DND-41 (cell line): ENCODE results near the gene MEIOB.

Experiments used
- EZH2 ChIP-seq: IDR thresholded peaks from 3 replicates; pipeline ENCODE4 v1.6.1; 2012; ENCODE audit warnings: borderline replicate concordance, low read depth, mild to moderate bottlenecking, moderate library complexity, low read length, inconsistent platforms; ENCODE audit not compliant: severe bottlenecking
- TF ChIP-seq, protein P1 (sequence below): IDR thresholded peaks from 2 replicates; pipeline ENCODE4 v1.5.1; 2012; ENCODE audit warnings: borderline replicate concordance, low read length, moderate library complexity, mild to moderate bottlenecking; ENCODE audit not compliant: poor library complexity, severe bottlenecking; ENCODE audit errors: extremely low read depth

DNA sequence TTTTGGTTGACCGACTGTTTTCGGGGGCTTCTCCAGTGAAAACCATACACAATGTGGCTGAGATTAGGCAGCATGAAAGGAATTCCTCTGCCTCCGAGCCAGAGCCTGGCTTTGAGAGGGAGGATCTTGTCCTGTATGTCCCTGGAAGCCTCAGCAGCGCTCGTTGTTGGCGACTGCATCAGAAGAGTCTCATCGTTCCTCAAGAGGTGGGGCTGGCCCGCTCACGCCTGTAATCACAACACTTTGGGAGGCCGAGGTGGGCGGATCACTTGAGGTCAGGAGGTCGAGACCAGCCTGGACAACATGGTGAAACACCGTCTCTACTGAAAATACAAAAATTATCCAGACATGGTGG lies 31.2 kb upstream of the MEIOB start:
- TF ChIP-seq, protein P1, sequence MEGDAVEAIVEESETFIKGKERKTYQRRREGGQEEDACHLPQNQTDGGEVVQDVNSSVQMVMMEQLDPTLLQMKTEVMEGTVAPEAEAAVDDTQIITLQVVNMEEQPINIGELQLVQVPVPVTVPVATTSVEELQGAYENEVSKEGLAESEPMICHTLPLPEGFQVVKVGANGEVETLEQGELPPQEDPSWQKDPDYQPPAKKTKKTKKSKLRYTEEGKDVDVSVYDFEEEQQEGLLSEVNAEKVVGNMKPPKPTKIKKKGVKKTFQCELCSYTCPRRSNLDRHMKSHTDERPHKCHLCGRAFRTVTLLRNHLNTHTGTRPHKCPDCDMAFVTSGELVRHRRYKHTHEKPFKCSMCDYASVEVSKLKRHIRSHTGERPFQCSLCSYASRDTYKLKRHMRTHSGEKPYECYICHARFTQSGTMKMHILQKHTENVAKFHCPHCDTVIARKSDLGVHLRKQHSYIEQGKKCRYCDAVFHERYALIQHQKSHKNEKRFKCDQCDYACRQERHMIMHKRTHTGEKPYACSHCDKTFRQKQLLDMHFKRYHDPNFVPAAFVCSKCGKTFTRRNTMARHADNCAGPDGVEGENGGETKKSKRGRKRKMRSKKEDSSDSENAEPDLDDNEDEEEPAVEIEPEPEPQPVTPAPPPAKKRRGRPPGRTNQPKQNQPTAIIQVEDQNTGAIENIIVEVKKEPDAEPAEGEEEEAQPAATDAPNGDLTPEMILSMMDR, result no peak
- no peak for TF ChIP-seq EZH2
